Stimulated activated CD4-positive, alpha-beta T cell treated with anti-CD3 and anti-CD28 coated beads, Interleukin-12 subunit alpha, Interleukin-12 subunit beta, amount 100 ng/mL, for 48 hours (primary cell): ENCODE measurements around the gene RPL23.

ENCODE experiments used
- DNase-seq, 3 donors: peaks; one replicate each; pipeline ENCODE4 v3.0.0-alpha.2; 2020; ENCODE audit warnings: low read depth in 2 of 3, low spot score in 1 of 3

Gene RPL23

GRCh38 chr17:38885044-38885727 is 31.7 kb upstream of the RPL23 start:
- no peak for DNase-seq

GRCh38 chr17:38883592-38884526 is 30.3 kb upstream of the RPL23 start:
- no peak for DNase-seq

- no peak for DNase-seq
These were observed 29.3 kb upstream of the RPL23 start for GRCh38 chr17:38882870-38883269.

- DNase-seq: no peak
These were observed 28.2 kb upstream of the RPL23 start for GRCh38 chr17:38881600-38882191.

DNA sequence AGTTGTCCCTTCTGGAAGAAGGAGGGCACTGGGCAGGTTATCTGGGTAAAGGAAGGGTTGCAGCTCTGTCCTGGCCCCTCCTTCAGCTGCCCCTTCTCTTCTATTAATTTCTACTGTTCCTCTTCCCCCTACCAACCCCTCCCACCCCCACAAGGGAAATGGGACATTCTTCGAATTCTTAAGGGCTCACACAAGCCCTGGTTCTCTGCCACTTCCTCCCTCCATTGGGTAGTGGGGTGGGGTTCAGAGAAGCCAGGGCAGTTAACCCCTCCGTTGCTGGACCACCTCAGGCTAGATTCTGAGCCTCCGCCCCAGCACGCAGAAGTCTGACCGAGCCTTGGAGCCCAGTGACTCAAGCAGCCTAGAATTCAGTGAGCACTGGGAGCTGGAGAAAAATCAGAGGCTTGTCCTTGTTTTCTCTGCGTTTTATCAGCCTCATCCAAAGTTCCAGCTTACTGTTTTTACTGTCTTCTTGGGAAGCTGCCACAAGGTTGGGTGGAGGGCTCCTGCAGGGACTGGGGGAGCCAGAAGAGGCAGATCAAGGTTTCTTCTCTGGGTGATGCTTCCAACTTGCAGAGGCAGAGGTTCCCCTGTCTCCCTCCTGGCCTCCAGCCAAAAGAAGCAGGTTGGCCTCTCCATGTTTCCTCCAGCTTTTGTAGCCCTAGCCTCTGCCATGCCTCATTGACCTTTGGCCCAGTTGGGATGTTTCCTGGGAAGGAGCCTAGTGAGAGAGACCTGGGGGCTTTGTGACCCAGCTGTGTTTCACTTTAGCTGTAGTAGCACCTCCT is 26.6 kb upstream of the RPL23 start:
- no peak for DNase-seq

- DNase-seq: no peak
These were observed 23.8 kb upstream of the RPL23 start for GRCh38 chr17:38877130-38877851.

GRCh38 chr17:38875477-38876075 is 22.1 kb upstream of the RPL23 start:
- no peak for DNase-seq

DNA sequence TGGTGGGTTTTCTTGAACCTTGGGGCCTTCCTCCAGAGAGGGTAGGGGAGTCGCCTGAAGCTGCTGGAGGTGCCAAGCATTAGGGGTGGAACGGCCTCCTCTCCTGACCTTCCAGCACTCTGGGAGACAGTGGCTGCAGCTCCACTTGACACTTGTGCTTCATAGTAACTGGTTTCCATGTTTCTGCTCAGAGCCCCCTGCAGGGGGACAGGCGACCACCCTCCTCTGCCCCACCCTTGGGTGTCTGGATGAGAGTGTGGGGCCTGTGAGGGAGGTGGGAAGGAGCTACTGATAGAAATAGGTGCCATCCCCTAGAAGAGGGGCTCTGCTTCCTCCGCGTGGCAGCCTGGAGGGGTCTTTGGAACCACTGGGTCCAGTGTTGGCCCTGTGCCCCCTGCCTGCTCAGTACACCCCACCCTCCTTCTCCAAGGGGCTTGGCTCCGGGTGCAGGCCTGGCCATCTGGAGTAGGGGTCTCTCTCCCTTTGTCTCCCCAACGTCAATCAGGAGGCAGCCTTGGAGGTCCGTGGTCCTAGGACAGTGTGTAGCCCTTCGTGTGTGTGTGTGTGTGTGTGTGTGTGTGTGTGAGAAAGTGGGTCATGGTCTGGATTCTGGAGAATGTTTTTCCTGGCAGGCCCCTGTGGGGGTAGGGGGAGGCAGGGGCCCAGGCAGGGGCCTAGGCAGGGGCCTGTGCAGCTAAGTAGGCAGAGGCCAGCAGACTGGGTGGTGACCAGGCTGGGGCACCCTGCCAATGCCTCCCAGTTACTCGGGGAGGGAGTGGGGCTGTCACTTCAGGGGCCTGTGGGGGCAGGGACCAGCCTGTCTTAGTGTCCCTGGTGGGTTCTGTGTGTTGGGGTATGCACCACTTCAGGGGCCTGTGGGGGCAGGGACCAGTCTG is 21.2 kb upstream of the RPL23 start:
- DNase-seq: no peak

DNA sequence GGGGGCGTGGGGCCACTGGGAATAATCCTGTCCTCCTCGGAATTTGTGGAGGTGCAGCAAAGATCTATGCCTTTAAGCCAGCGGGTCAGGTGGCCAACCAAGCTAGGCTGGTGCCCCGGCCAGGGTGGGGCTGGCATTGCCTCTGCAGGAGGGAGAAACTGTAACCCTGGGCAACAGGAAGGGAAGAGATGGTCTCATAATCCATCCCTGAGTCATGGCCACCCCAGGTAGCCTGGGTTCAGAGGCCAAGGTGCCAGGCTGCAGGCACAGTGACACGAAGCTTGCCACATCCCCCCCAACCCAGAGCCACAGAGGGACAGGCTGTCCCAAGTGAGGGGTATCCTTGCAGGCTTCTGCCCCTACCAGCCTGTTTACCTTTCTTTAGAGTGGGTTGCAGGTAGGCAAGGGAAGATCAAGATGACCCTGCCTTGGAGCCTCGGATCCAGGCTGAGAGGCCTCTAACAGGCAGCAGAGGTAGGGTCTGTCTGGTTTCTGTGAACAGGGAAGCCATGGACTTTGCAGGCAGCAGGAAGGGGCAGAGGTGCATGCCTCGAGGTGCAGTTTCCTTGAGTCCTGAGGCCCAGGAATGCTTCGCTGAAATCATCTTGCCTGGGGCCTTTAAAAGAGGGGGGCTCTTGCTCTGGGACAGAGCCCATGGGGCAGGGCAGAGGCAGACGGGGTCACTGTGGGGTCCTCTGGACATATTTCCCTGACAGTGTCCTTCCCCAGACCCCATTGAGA is 20.3 kb upstream of the RPL23 start:
- DNase-seq: no peak

DNA sequence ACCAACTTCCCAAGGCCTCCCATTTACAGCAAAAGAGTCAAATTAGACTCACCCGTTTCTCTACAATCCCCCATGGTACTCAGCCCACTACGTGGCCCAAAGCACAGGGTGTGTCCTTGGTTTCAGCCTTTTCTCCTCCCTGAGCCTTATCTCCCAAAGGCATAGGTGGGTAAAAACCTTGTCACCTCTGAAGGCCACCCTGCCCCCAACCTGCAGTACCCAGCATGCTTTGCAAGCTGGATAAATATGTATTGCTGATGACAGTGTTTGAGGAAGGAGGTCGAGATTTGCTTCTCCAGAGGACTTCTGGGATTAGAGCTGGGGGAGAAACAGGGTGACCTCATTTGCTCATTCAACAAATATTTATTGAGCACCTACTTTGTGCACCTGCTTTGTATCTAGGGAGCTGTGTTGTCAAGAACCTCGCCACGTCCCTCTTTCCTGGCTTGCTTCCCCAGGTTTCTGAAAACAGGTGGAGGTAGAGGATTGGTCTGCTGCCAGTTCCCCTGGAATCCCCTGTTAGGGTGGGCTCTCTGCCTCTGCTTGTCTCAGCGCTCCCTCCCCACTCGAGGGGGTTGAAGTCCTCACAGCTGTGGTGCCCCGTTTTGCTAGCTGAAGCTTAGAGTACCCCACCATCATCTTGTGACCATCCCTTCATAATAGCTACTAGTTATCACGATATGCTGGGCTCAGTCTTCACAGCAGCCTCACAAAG is 19.3 kb upstream of the RPL23 start:
- no peak for DNase-seq

DNA sequence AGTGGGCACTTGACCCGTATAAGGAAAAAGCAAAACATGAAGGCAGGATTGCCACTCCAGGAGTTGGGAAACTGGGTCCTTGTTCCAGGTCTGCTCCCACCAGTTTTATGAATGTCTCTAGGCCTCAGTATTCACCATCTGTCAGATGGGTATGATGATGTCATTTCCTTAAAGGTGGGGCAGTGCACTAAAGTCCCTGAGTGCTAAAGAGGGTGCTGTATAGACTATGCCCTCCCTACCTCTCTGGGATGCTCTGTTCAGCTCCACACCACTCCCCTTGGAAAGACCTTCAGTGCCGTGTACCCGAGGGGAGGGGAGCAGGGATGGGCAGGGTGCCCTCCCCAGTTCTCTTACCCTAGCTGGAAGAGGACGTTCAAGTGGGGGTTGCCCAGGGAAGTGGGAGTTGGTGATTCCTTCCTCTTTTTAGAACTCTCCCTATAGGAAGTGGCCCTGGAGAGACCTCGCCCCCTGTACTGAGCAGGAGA is 18.5 kb upstream of the RPL23 start:
- DNase-seq: no peak

DNA sequence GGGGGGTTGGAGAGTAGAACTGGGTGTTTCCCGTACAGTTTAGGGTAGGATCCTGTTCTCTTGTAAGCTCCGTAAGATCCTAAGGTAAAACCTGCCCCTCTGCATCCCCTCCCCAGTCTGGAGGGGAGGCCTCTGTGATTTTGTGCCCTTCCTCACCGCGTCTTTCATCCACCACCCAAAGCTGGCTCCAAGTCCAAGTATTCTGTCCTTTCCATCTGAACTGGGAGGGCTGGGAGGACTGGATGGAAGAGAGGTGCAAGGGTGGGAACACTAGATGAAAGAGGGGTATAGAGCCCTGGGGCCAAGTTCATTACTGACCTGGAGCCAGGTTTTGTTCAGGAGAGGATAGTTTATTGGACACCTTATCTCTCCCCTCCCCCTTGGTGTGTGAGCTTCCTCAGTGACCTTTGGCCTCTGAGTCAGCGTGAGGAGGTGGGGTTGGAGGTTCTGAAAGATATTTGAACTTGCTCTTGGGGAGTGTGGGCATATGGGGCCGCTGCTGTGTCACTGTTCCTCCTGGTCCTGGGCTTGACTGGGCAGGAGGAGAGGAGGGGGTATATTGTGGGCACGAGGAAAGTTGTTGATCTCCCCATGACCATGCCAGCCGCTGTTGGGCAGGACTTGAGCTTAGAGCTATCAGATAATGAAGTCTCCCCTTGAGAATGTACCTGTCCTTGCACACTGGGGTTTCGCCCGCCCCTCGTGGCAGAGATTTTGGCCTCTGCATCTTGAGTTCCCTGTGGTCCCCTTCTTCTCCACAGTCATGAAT is 17.9 kb upstream of the RPL23 start:
- peak; percentile 65 to 74 (median 74) for DNase-seq

GRCh38 chr17:38870259-38871165 is 17.0 kb upstream of the RPL23 start:
- peak in 2 of 3 donors; percentile 52 to 59 for DNase-seq

DNA sequence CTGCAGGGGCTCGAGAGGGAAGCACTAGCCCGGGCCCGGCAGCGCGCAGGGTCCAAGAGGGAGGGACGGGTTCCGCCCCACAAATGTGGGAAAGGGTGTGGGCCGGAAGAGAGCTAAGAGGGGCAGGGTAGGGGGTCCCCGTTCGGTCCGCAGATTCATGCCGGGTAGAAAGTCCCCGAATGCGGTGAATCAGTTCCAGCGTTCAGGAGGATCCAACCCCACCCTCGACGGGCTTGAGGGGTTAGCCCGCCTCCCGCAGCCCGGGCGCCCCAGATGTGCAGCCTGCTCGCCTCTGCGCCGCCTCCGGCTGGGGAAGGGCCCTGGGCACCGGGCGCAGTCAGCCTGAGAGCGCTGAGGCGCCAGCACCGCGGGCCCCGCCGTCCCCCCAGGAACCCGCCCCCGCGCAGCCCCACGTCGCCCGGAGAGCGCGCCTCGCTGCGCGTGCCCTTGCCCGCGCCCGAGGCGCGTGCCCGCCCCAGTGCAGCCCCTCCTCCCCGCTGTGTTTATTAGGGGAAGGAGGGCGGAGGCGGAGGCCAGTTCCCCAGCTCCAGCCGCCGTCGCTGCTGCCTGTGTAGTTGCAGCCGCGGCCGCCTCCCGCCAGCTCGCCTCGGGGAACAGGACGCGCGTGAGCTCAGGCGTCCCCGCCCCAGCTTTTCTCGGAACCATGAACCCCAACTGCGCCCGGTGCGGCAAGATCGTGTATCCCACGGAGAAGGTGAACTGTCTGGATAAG is 16.2 kb upstream of the RPL23 start, which contains the start of gene LASP1:
Gene LASP1 (plus strand): TSS at position 533 of the 733 bp plus-strand sequence. CDS start 132 bp downstream, at position 665.
- peak; percentile 78 to 81 (median 80) for DNase-seq
